Chondrocyte (in vitro differentiated cells): ENCODE results near the gene DIPK1B. TPM values are rescaled to one million over a fixed set of nuclear protein-coding genes. Genes with fewer than 3 reads are reported as not detected.
"Not testable (repeated sequence)": the region's sequence is repeated elsewhere in the genome, so short reads cannot be mapped to it uniquely, and the experiment has no call there.

Experiments
- DNase-seq: peaks from one replicate; pipeline ENCODE4 v3.0.0; 2021; ENCODE audit warnings: mixed read lengths, low spot score
- H3K27ac Mint-ChIP-seq: one replicate; pipeline ENCODE4 v1.8.0; 2021; ENCODE audit warnings: mild to moderate bottlenecking, moderate library complexity, mixed read lengths; ENCODE audit not compliant: unreplicated experiment
- H3K27me3 Mint-ChIP-seq: 2 replicates; pipeline ENCODE4 v1.8.0; 2021; ENCODE audit warnings: low read depth, mixed read lengths
- H3K36me3 Mint-ChIP-seq: 2 replicates; pipeline ENCODE4 v1.8.0; 2021; ENCODE audit warnings: low read depth, mixed read lengths
- H3K4me1 Mint-ChIP-seq: 2 replicates; pipeline ENCODE4 v1.8.0; 2021; ENCODE audit warnings: low read depth, mild to moderate bottlenecking, mixed read lengths
- H3K4me3 Mint-ChIP-seq: one replicate; pipeline ENCODE4 v1.8.0; 2021; ENCODE audit warnings: mild to moderate bottlenecking, moderate library complexity, mixed read lengths; ENCODE audit not compliant: unreplicated experiment
- H3K9me3 Mint-ChIP-seq: 2 replicates; pipeline ENCODE4 v1.8.0; 2021; ENCODE audit warnings: low read depth, mixed read lengths
- total RNA-seq: library from RNA; stranded (reverse); gene quantifications from 3 replicates; pipeline ENCODE4 v1.2.1, GENCODE V29; 2021
- TF ChIP-seq, protein P1 (sequence below): fragments of 200-600 bp; sonication (generic); IDR thresholded peaks from 2 replicates; pipeline ENCODE4 v1.5.0; 2021; ENCODE audit warnings: antibody characterized with exemption, mild to moderate bottlenecking, moderate library complexity

DIPK1B gene
- total RNA-seq, 1 donor from 2014 or later = 9.2 TPM

DNA sequence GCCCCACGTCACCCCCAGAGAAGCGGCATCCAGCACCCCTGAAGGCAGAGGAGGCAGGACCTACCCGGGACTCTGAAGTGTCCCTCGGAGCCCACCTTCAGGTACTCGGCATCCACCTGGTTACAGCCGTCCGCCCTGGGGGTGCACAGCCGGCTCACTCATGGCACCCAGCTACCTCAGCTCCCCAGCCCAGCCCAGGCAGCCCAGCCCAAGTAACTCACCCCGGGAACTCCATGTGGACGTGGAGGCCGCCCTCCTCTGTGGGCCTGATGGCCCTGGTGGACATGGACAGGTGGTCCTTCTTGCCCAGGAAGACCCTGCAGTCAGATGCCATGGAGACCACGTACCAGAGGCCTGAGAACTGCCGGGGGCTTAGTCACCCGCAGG is 51.3 kb downstream of the DIPK1B start:
- Mint-ChIP-seq H3K27ac (no peak overlapping the region), H3K9me3 (no peaks in the 10 kb centered on the region), H3K4me1 (peaks cover 3% of the 10 kb centered on the region), H3K36me3 (no peaks in the 10 kb centered on the region), H3K4me3 (no peak overlapping the region), H3K27me3 (peaks cover 13% of the 10 kb centered on the region)
- DNase-seq = peak; percentile 87
- TF ChIP-seq, protein P1, sequence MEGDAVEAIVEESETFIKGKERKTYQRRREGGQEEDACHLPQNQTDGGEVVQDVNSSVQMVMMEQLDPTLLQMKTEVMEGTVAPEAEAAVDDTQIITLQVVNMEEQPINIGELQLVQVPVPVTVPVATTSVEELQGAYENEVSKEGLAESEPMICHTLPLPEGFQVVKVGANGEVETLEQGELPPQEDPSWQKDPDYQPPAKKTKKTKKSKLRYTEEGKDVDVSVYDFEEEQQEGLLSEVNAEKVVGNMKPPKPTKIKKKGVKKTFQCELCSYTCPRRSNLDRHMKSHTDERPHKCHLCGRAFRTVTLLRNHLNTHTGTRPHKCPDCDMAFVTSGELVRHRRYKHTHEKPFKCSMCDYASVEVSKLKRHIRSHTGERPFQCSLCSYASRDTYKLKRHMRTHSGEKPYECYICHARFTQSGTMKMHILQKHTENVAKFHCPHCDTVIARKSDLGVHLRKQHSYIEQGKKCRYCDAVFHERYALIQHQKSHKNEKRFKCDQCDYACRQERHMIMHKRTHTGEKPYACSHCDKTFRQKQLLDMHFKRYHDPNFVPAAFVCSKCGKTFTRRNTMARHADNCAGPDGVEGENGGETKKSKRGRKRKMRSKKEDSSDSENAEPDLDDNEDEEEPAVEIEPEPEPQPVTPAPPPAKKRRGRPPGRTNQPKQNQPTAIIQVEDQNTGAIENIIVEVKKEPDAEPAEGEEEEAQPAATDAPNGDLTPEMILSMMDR = no peak

- TF ChIP-seq, protein P1 = no peak
- Mint-ChIP-seq H3K27ac (no peak within 1 kb of the TSS), H3K27me3 (peaks cover 13% of the 10 kb centered on the region), H3K36me3 (no peaks in the 10 kb centered on the region), H3K4me3 (no peak within 1 kb of the TSS), H3K9me3 (no peaks in the 10 kb centered on the region), H3K4me1 (peaks cover 3% of the 10 kb centered on the region)
- DNase-seq = peak; percentile 79
These were observed 52.0 kb downstream of the DIPK1B start, which contains the start of gene LCN15 for GRCh38 chr9:136764301-136764891. TSS of gene LCN15 (minus strand) at chr9:136764518. CDS start at chr9:136764488, 30 bp downstream.

- H3K4me3 Mint-ChIP-seq = no peak overlapping the region
- H3K4me1 Mint-ChIP-seq = peaks cover 3% of the 10 kb centered on the region
- TF ChIP-seq, protein P1 = no peak
- H3K9me3 Mint-ChIP-seq = no peaks in the 10 kb centered on the region
- H3K27ac Mint-ChIP-seq = no peak overlapping the region
- peaks cover 15% of the 10 kb centered on the region for H3K27me3 Mint-ChIP-seq
- DNase-seq = peak; percentile 79
- no peaks in the 10 kb centered on the region for H3K36me3 Mint-ChIP-seq
These were observed 52.7 kb downstream of the DIPK1B start for GRCh38 chr9:136765041-136765440.

DNA sequence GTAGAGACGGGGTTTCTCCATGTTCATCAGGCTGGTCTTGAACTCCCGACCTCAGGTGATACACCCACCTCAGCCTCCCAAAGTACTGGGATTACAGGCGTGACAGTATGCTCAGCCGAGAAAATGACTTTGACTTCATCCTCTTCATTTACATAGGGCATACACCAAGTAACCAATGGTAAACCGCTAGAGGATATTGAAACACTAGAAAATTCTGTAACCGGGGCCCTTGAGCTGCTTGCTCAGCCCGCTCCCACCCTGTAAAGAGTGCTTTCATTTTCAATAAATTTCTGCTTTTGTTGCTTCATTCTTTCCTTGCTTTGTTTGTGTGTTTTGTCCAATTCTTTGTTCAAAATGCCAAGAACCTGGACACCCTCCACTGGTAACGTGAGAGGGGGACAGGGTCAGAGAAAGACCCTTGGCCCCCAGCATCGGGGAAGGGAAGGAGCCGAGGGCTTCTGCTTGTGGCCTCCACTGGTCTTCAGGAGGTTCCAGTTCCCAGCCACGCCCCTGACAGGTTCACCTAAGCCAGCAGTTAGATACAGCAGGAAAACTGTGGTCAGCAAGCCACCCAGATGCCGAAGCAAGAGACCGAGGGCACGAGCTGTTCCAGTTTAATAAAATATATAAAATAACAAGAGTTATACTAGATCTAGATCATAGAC is 53.5 kb downstream of the DIPK1B start:
- H3K4me1 Mint-ChIP-seq, H3K4me3 Mint-ChIP-seq, H3K9me3 Mint-ChIP-seq, H3K27ac Mint-ChIP-seq, H3K36me3 Mint-ChIP-seq: not testable (repeated sequence)
- peaks cover 16% of the 10 kb centered on the region for H3K27me3 Mint-ChIP-seq
- DNase-seq = peak; percentile 41

DNA sequence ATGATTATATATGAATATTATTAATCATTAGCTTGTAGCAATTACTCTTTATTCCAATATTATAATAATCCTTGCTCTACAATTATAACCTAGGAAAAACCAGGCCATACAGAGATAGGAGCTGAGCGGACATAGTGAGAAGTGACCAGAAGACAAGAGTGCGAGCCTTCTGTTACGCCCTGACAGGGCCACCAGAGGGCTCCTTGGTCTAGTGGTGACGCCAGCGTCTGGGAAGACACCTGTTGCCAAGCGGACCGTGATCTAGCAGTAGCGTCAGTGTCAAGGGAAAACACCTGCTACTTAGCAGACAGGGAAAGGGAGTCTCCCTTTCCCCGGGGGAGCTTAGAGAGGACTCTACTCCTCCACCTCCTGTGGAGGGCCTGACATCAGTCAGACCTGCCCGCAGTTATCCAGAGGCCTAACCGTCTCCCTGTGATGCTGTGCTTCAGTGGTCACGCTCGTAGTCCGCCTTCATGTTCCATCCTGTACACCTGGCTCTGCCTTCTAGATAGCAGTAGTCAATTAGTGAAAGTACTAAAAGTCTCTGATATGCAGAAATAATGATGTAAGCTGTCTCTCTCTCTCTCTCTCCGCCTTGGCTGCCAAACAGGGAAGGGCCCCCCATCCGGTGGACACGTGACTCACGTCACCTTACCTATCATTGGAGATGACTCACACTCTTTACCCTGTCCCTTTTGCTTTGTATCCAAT is 54.2 kb downstream of the DIPK1B start:
- DNase-seq = peak; percentile 57
- peaks cover 16% of the 10 kb centered on the region for H3K27me3 Mint-ChIP-seq
- TF ChIP-seq, protein P1 = peak; percentile 77
- H3K4me1 Mint-ChIP-seq, H3K4me3 Mint-ChIP-seq, H3K9me3 Mint-ChIP-seq, H3K27ac Mint-ChIP-seq, H3K36me3 Mint-ChIP-seq: not testable (repeated sequence)
